CD4-positive, alpha-beta T cell treated with Interleukin-4 for 1 hour (primary cell): ENCODE results near the gene TMEM51.

Source experiments
- DNase-seq, 2 donors: peaks; one replicate each; pipeline ENCODE4 v3.0.0-alpha.2; 2020 to 2022

Gene TMEM51

GRCh38 chr1:15255582-15256149, 102.1 kb downstream of the TMEM51 start:
- DNase-seq: no peak

GRCh38 chr1:15256584-15256983, 103.0 kb downstream of the TMEM51 start:
- DNase-seq: no peak

GRCh38 chr1:15257309-15257708, 103.8 kb downstream of the TMEM51 start:
- DNase-seq: no peak

- DNase-seq: no peak
Measured at GRCh38 chr1:15258833-15259621, 105.5 kb downstream of the TMEM51 start.

- no peak for DNase-seq
Measured at GRCh38 chr1:15259622-15260007, 106.1 kb downstream of the TMEM51 start.

- no peak for DNase-seq
Measured at GRCh38 chr1:15260418-15261154, 107.0 kb downstream of the TMEM51 start.

- peak in 1 of 2 donors; percentile 80 for DNase-seq
Measured at GRCh38 chr1:15261155-15262002, 107.8 kb downstream of the TMEM51 start.

- DNase-seq: no peak
Measured at GRCh38 chr1:15262003-15262377, 108.4 kb downstream of the TMEM51 start.

GRCh38 chr1:15262706-15263105, 109.2 kb downstream of the TMEM51 start:
- DNase-seq: no peak

GRCh38 chr1:15264769-15265168, 111.2 kb downstream of the TMEM51 start:
- no peak for DNase-seq
